Measurements from ENCODE around the gene TP53I13. TPM values are rescaled to one million over a fixed set of nuclear protein-coding genes. Genes with fewer than 3 reads are reported as not detected.

Gene TP53I13
- total RNA-seq, 4 donors from 2014 or later = 41.5 to 57.3 (median 52.1) TPM

DNA sequence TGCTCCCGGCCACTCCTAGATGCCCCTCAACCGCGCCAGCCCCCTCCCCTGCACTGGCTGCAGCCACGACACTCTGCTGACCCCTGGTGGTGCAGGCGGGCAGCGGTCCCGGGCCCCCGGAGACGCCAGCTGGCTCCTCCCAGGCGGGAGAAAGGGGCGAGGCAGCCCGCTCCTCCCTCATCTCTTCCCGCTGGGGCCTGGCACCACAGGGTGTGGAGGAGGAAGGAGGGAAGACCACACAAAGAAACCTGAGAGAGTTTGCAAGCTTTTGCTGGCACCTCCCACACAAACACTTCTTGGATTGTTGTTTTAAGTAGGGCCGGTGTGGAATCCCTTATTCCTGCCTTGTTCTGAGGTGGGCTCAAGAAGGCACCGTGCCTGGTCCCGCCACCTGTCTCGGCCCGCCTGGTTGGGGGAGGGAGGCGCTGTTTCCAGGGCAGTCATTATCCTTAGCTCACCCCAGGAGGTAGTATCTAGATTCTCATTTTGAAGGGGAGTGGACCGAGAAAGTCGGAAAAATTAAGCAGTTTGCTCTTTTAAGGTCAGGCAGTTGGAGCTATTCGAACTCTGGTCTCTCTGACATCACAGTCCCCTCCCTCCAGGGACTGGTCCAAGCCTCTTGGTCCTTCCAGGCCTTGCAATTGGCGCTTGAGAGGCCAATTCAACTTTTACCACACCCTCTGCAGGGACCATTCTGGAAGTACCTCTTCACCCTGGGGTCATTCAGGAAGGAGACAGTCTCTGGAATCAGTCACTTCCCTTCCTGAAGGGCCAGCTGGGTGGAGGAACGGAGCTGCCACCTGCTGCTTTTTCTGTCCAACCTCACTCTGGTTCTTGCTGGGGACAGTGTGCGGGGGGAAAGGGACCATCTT, 23.5 kb downstream of the TP53I13 start:
- Histone ChIP-seq H3K36me3 (no peaks in the 10 kb centered on the region), H3K4me3 (peak overlapping the region in 1 of 2 donors; percentile 89), H3K4me1 (peaks cover 0 to 85% (median 58%) of the 10 kb centered on the region in 3 donors), H3K27me3 (no peaks in the 10 kb centered on the region), H3K9me3 (no peaks in the 10 kb centered on the region), H3K27ac (peak overlapping the region; percentile 58 to 98 (median 90))
- ATAC-seq = peak; percentile 65
- TF ChIP-seq, protein P1, sequence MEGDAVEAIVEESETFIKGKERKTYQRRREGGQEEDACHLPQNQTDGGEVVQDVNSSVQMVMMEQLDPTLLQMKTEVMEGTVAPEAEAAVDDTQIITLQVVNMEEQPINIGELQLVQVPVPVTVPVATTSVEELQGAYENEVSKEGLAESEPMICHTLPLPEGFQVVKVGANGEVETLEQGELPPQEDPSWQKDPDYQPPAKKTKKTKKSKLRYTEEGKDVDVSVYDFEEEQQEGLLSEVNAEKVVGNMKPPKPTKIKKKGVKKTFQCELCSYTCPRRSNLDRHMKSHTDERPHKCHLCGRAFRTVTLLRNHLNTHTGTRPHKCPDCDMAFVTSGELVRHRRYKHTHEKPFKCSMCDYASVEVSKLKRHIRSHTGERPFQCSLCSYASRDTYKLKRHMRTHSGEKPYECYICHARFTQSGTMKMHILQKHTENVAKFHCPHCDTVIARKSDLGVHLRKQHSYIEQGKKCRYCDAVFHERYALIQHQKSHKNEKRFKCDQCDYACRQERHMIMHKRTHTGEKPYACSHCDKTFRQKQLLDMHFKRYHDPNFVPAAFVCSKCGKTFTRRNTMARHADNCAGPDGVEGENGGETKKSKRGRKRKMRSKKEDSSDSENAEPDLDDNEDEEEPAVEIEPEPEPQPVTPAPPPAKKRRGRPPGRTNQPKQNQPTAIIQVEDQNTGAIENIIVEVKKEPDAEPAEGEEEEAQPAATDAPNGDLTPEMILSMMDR (IDR thresholded peaks at IDR 0.05) = peak in 3 of 4 experiments; percentile 83 to 98 (median 90)
- TF ChIP-seq POLR2AphosphoS5 (IDR thresholded peaks at IDR 0.05) (peak; percentile 36), POLR2A (IDR thresholded peaks at IDR 0.05) (no peak)
- 8% methylated on average over 6 of the region's 25 CpGs for WGBS, 2 donors (ENCODE audit: low coverage in 1 of 2)

DNA sequence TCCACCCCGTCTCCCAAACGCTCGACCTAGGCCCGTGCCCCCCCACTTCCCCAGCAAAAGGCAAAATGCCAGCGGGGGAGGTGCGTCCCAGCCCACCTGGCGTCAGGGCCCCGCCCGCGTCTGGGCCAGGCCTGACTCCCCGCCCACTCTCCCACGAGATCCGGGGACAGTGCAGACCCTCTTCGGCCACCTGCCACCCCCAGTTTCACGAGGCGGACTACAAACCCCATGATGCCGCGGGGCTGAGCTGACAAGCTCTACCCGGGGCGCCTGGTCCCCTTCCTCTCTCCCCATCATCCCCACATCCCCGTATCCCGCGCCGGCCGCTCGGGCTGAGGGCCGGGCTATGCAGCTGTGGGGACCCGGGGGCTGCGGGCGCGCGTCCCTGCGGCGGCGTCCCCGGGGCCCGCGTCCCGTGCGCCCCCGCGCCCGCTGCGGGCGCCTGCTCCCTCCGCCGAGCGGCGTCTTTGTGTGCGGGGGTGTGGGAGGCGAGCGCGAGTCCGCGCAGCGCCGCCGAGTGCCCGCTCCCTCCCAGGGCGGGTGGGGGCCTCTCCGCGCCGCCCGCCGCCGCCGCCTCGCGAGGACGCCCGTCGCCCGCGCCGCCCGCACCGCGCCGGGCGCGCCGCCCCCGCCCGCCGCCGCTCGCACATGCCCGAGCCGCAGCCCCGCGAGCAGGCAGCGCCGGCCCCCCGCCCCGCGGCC, 24.5 kb downstream of the TP53I13 start, which contains the start of gene ANKRD13B:
Gene ANKRD13B, plus strand, starts transcription at position 283 of the 702 bp plus-strand sequence. CDS start 490 bp downstream, outside the sequence.
- Histone ChIP-seq H3K4me1 (peaks cover 0 to 85% (median 52%) of the 10 kb centered on the region in 3 donors), H3K27ac (peak within 1 kb of the TSS; percentile 58 to 98 (median 90))
- no peak for ATAC-seq

DNA sequence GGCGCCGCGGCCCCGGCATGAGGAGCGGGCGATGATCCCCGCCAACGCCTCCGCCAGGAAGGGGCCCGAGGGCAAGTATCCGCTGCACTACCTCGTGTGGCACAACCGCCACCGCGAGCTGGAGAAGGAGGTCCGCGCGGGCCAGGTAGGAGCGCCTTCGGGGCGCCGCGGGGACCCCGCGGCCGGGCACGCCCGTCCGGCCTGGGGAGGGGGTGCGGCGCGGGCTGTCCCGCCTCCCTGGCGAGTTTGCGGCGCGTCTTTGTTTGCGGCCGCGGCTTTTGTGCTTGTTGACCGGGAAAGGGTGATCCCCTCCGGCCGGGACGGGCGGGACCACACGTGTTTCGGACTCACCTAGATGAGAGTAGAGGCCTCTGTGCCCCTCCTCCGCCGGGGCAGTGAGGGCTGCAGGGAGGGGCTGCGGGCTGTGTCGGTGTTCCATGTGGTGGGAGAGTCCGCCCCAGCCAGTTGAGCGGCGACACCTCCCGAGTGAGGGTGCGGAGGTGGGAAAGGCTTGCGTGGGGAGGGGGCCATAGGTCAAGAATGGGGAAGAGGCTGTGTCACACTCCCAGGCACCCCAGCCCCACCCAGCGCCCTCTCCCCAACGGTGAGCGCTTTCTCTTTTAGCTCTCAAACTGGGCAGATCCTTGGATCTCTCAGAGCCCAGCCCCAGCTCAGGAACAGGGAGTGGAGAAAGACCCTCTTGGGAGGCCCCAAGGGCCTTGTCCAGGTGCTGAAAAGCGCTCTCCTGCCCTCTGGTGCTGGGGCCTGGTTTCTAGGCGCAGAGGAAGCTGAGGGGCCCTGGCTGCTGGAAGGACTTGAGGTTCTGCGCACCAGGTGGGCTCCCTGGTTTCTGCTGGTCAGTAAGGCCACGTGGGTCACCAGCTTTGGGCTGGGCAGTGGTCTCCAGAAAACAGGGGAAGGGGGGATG, 25.4 kb downstream of the TP53I13 start:
- no peak for ATAC-seq
- TF ChIP-seq POLR2A (IDR thresholded peaks at IDR 0.05) (no peak), EP300 (IDR thresholded peaks at IDR 0.05) (no peak), POLR2AphosphoS5 (IDR thresholded peaks at IDR 0.05) (no peak)
- TF ChIP-seq, protein P1 (IDR thresholded peaks at IDR 0.05) = peak in 2 of 4 experiments; percentile 13 to 41
- WGBS, 2 donors (ENCODE audit: low coverage in 1 of 2) = no CpG with 5 or more reads among the region's 64 CpGs
- Histone ChIP-seq H3K27ac (peak overlapping the region in 3 of 4 donors; percentile 24 to 76 (median 62)), H3K4me3 (peak overlapping the region; percentile 60 to 76), H3K4me1 (peaks cover 0 to 78% (median 49%) of the 10 kb centered on the region in 3 donors), H3K36me3 (no peaks in the 10 kb centered on the region), H3K9me3 (no peaks in the 10 kb centered on the region), H3K27me3 (no peaks in the 10 kb centered on the region)

More for the DNA sequence above, 24.5 kb downstream of the TP53I13 start, which contains the start of gene ANKRD13B:
- H3K27me3 ChIP-seq = no peaks in the 10 kb centered on the region
- no peak for TF ChIP-seq POLR2AphosphoS5 (IDR thresholded peaks at IDR 0.05)
- TF ChIP-seq EP300 (IDR thresholded peaks at IDR 0.05) = no peak
- TF ChIP-seq POLR2A (IDR thresholded peaks at IDR 0.05) = no peak
- TF ChIP-seq, protein P1 (IDR thresholded peaks at IDR 0.05) = no peak
- H3K4me3 ChIP-seq = peak within 1 kb of the TSS; percentile 60 to 89
- H3K9me3 ChIP-seq = no peaks in the 10 kb centered on the region
- no peaks in the 10 kb centered on the region for H3K36me3 ChIP-seq
- WGBS, 2 donors (ENCODE audit: low coverage in 1 of 2) = no CpG with 5 or more reads among the region's 96 CpGs

DNA sequence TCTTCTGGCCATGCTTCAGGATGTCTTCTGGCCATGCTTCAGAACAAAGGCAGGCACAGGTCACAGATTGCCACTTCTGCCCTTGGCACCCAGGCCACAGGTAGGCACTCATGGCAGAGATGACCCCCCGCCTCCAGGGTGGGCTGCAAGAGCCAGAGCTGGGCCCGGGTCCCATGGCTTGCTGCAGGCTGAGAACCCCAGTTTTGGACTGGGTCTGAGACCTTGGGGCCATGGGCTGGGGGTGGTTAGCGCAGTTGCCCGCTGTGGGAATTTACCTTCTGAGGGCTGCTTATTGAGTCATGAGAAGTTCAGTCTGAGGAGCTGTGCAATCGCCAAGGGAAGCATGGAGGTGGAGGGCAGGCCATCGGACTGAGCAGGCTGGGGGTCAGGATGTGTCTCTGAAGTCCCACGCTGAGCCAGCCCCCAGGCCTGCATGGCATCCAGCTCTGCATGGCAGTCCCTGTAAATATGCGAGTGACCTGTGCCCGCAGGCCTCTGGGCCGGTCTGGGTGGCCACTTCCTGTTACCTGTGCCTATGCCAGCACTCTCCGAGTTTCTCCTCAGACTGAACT, 26.1 kb downstream of the TP53I13 start:
- no peaks in the 10 kb centered on the region for H3K36me3 ChIP-seq
- peak overlapping the region in 1 of 2 donors; percentile 76 for H3K4me3 ChIP-seq
- no peak for ATAC-seq
- no peaks in the 10 kb centered on the region for H3K27me3 ChIP-seq
- TF ChIP-seq EP300 (IDR thresholded peaks at IDR 0.05) (no peak), POLR2A (IDR thresholded peaks at IDR 0.05) (no peak), POLR2AphosphoS5 (IDR thresholded peaks at IDR 0.05) (no peak)
- TF ChIP-seq, protein P1 (IDR thresholded peaks at IDR 0.05) = no peak
- 47 to 60% methylated on average over 1 to 2 of the region's 11 CpGs for WGBS, 2 donors (ENCODE audit: low coverage in 1 of 2)
- peak overlapping the region in 1 of 4 donors; percentile 76 for H3K27ac ChIP-seq
- no peaks in the 10 kb centered on the region for H3K9me3 ChIP-seq
- peaks cover 0 to 78% (median 49%) of the 10 kb centered on the region in 3 donors for H3K4me1 ChIP-seq
